ENCODE results near the gene OCA2.

DNA sequence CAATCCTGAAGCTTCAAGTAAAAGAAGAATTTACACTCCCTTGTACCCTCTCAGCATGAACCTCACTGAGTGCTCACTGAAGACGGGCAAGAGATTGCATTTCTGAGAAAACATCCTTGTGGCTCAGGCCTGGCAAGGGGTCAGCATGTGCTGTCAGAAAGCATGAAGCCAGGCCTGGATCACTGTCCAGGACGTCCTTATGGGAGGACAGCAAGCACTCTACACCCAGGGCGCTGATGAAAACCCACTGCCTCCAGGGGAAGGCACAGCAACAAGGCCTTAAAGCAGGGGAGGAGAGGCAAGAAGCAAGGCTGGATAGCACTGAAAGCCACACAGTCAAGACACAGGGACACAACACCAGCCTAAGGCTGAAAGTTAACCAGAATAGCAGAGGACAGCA is 315.4 kb downstream of the OCA2 start:
- TF ChIP-seq, protein P1, sequence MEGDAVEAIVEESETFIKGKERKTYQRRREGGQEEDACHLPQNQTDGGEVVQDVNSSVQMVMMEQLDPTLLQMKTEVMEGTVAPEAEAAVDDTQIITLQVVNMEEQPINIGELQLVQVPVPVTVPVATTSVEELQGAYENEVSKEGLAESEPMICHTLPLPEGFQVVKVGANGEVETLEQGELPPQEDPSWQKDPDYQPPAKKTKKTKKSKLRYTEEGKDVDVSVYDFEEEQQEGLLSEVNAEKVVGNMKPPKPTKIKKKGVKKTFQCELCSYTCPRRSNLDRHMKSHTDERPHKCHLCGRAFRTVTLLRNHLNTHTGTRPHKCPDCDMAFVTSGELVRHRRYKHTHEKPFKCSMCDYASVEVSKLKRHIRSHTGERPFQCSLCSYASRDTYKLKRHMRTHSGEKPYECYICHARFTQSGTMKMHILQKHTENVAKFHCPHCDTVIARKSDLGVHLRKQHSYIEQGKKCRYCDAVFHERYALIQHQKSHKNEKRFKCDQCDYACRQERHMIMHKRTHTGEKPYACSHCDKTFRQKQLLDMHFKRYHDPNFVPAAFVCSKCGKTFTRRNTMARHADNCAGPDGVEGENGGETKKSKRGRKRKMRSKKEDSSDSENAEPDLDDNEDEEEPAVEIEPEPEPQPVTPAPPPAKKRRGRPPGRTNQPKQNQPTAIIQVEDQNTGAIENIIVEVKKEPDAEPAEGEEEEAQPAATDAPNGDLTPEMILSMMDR (IDR thresholded peaks at IDR 0.05 in 8 of 11, conservative IDR thresholded peaks at IDR 0.05 in 3 of 11), result no peak
- TF ChIP-seq POLR2A (IDR thresholded peaks at IDR 0.05) (no peak), POLR2AphosphoS5 (IDR thresholded peaks at IDR 0.05) (no peak)
